HG02870 (cell line): Measurements from ENCODE around the gene FRS3.

Experiments used
- ATAC-seq: cut with Tn5 transposase; IDR thresholded peaks from one replicate; pipeline ENCODE4 v1.9.1; 2021; ENCODE audit warnings: mild to moderate bottlenecking, moderate library complexity; ENCODE audit not compliant: unreplicated experiment

Gene FRS3

DNA sequence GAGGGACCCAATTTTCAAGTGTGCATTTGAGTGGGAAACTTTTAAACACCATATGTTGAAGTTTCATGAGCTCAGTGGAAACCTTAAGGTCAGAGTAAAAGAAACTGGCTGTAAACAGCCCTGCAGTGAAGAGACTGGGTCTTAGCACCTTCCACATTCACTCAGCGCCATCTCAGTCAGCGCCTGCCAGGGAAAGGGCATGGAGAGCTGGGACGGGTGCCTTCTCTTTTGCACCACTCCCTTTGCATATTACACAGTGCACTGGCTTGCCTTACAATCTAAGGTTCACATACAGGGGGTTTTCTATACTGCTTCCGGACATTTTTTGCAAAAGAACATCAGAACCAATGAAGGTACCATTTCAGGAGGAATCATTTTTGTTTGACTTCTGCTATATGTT is 12.3 kb upstream of the FRS3 start:
- ATAC-seq = no peak

DNA sequence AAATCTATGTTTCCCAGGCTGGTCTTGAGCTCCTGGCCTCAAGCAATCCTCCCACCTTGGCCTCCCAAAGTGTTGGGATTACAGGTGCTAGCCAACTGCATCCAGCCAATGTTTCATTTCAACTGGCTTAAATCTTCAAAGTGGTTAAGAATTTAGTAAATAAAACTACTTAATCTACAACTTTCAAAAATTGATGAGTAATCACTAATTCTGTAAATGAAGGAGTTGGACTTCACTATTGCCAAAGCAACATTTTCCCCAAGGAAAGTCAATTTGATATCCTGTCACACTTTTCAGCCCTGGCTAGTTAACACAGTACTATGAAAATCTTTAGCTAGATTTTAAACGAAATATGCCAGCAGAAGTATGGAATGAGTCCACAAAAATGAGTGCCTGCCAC is 11.6 kb upstream of the FRS3 start:
- no peak for ATAC-seq

DNA sequence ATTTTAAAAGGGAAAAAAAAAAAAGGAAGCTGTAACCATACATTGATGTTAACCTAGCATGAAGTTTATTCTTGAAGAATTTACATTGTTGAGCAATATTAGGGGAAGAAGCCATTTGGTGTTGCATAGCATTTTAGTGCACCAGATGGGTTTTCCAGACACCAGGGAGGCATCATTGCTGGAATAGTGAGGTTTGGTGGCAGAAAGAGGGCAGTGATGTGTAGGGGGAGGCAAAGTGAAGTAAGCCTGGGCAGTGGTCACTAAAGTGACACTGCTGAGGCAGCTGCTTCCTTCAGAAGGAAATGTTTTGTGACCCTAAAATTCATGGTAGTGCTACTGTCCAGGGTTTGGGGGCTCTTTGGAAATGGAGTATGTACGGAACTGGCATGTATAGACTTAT is 10.3 kb upstream of the FRS3 start:
- ATAC-seq = no peak

DNA sequence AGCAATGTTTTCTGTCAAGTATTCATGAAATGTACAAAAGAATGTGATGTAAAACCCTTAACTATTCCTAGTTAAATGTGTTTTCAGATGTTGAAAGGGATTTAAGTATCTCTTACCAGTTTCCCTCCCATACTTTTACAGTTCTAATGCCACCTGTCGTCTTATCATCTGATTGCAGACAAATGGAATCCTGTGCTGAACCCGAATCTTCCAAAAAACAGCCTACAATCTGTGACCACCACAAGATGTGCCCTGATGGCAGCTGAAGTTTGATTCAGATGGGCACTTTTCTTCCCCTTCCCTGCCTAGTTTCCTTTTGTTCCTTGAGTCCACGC is 9.7 kb upstream of the FRS3 start:
- no peak for ATAC-seq

DNA sequence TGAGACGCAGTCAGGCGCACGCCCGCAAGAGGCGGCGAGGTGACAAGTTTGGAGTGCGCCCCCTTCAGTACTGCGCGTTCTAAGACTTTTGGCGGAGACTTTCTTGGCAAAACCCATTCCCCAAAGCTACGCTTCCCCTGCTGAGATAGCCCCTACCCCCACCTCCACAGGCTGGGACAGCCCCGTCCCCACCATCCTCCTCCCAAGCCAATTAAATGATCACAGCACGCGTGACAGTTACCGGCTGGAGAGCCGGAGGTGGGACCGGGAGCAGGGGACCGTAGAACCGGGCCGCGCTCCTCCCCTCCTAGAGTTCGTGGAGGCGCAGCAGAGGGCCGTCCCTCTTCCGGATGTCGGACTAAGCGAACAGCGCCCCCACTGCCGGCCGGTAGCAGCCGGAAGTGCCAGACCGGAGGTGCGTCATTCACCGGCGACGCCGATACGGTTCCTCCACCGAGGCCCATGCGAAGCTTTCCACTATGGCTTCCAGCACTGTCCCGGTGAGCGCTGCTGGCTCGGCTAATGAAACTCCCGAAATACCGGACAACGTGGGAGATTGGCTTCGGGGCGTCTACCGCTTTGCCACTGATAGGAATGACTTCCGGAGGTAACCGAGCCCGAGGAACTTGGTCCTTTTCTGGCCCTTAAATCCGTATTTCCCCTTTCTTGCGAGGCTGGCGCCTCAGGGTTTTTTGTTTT is 7.7 kb upstream of the FRS3 start, which contains the start of gene TOMM6:
TOMM6 (plus strand) TSS at position 476 of the 699 bp plus-strand sequence; CDS start at position 480, 4 bp downstream.
- peak; percentile 79 for ATAC-seq

DNA sequence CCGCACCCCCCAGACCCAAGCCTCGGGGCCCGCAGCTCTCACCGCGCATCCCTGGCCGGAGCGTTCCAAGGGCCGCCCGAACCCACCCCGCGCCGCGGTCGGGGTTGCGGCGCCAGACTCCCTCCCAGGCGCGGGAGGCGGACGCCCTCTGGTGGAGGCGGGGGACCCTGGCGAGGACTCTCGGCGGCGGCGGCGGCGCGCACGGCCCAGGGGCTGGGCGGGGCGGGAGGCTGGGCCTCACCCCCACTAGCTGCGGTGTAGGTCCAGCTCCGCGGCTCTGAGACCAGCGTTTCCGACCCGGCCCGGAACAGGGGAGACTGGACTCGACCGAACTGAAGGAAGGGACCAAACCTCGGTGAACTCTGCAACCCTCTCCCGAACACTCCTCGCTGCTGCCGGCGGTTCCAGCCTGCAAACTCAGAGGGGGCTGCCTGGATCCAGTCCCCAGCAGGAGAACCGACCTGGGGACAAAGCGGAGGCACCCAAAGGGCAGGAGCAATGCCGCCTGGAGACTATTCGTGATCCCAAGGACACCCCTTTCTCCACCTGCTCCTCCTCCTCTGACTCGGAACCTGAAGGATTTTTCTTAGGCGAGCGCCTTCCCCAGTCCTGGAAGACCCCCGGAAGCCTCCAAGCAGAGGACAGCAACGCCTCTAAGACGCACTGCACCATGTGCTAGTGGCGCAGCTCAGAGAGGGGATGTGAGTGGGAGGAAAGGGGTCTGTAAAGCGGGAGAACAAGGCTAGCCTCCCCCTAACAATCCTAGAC is 6.9 kb upstream of the FRS3 start:
- peak; percentile 57 for ATAC-seq

DNA sequence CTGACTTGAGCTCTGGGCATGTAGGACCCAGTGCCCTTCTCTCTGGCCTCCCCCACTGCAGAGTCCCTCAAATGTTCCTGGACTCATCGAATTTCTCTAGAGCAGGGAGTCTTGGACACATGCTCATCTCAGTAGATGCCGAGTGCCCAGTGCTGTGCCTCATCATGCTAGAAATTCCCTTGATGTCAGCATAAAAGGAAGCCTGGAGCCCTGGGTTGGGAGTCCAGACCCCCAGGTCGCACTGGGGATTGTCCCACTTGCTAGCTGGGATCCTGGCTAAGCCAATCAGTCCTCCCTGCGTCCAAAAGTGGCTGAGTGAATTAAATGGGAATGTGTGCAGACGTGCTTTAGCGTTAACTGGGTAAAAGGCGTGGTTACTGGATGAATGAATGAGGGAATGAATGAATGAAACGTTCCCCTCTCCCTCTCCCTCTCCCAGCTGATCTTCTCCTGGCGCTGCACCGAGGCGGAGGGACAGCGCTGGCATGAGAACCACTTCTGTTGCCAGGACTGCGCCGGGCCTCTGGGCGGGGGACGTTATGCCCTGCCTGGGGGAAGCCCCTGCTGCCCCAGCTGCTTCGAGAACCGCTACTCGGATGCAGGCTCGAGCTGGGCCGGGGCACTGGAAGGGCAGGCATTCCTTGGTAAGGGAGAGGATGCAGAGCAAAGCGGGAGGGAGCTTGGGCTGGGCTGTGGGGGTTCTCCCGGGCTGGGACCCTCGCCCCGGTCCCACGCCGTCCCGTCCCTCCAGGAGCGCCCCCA is 6.2 kb upstream of the FRS3 start:
- no peak for ATAC-seq

DNA sequence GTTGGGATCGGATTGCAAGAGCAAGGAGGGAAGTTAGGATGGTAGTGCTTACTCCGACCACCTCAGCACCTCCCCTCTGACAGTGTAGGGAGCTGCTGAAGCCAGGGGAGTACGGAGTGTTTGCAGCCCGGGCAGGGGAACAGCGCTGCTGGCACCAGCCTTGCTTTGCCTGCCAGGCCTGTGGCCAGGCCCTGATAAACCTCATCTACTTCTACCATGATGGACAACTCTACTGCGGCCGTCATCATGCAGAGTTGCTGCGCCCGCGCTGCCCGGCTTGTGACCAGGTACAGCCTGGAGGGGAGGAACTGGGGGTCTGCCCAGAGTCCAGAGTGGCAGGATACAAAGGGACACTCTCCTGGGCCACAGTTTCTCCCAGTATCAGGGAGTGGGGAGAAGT is 5.6 kb upstream of the FRS3 start:
- ATAC-seq = no peak

DNA sequence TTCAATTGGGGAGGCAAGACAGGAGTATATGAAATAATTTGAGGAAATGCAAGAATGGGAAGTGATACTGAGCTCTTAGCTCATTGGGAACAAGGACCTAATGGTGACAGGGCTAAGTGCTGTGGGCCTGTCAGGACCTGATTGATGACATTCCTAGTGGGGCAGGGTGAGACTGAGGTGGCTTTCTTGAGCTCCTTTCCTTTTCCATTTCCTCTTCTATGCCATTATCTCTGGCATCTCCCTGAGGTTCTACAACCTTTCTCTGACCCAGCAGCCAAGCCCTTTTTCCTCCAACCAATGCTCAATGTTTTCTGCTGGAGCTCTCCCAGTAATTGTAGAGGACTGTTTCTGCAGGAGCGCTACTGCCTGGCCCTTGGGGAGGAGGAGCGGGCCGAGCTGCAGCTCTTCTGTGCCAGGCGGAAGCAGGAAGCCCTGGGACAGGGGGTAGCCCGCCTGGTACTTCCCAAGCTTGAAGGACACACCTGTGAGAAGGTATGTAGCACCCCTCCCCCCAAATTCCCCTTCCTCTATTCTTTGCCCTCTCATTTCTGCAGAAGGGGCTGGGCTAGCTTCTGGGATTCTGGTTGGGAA is 5.0 kb upstream of the FRS3 start:
- ATAC-seq = no peak

DNA sequence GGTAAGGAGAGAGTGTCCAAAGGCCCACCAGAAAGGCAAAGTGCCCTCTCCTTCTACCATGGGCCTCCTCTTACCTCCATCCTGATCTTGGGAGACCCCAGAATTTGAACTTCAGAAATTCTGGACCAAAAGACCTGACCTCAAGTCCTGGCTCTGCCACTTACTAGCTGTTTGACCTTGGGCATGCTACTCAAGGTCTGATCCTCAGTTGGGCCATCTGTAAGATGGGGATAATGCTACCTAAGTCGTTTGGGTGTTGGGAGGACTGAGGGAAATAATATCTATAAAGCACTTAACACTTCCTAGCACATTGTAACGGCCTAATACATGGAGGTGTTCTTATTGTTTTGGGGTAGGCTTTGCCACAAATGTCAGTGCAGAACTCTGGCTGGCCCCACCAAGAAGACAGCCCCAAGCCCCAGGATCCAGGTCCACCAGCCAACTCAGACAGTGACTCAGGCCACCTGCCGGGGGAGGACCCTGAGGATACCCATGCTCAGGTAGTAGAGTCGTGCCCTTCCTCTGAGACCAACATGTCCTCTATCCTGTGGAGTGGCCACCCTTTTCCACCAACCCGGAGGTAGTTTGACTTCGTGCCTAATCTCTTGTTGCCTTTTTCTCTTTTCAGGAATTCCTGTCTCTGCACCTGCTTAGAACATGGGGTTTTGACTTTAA is 3.5 kb upstream of the FRS3 start:
- no peak for ATAC-seq

DNA sequence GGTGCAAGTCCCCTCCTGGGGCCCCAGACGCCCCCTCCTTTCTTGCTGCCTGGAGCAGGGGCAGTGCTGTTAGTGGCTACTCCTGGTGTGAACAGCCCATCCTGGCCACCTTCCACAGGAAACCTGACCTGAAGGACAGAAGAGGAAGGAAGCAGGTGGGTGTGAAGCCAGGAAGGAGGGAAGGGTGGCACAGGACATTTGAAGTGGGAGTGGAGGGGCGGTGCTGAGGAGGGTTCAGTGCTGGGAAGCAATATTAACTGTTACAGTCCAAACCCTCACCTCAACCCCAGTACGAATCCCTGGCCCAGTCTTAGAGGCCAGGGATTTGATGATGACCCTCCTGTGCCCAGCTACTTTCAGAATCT is 1.6 kb upstream of the FRS3 start:
- ATAC-seq = no peak

DNA sequence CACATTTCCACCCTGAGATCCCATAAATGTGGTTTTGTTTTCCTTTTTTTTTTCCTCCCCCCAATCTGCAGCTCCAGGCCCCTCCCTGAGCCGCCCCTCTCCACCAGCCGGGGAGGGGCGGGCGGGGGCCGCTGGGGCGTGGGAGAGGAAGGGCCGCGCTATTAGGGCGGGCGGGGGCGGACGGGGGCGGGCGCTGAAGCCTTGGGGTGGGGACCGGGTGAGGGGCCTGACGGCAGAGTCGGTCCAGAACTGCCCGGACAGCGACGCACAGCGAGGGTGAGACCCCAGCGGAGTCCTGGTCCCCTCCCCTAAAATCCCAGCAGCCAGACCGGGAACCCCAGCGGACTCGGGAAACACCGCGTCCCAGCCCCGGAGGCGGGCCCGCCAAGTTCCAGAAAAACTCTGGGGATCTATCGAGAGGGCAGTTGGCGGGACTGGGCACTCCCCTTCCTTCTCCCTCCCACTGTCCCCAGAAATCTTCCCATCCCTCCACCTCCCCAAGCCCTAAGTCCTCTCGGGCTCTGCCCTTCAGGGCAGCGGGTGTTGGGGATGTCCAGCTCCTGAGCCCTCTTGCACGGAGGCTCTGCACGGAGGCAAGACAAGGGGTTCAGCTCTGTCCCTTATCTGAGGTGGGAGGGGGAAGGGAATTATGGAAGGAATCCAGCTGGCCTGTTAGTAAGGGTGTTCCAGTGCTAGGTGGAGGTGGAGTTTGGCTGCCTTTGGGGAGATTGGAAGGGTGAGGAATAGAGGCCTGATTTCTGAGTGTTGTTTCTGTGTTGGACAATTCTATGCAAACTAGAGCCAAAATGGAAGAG is 1.1 kb upstream of the FRS3 start, which contains the start of gene PRICKLE4:
PRICKLE4 (plus strand) TSS at position 232 of the 815 bp plus-strand sequence. CDS start 2,692 bp downstream, outside the sequence.
- no peak for ATAC-seq

DNA sequence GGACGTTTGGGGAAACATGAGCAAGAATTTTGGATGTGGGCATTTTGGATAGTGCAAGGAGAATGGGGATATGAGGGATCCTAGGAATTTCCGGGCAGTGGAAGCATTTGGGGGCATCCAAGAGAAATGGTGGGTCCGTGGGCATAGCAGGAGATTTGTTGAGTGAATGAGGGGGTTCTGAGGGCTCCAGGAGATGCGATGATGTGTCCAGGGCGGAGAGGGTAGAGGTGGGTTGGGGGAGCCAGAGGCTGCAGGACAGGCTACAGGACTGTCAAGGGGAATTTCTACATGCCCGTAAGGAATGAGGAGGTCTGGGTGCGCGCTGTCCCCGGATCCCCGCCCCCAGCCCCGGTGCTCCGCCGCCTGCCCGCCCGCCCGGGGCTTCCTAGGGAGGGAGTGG is 364 bp downstream of the FRS3 start:
- peak; percentile 6 for ATAC-seq

DNA sequence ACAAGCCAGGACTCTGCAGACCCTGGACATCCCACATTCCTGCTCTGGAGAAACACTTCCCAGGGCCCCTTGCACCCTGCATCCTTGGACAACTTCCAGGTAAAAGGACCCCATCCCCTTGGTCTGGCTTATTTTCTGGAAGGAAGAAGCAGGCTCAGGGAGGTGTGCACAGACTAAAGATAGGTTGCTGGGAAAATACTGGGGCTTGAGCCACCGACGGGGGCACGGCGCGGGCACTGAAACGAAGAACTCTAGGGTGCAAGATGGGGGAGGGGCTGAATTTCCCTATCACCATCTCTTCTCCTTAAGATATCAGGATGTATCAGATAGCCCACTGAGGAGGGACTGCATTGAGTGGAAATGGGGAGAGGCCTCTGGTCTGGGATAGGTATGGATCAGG is 805 bp downstream of the FRS3 start:
- no peak for ATAC-seq

DNA sequence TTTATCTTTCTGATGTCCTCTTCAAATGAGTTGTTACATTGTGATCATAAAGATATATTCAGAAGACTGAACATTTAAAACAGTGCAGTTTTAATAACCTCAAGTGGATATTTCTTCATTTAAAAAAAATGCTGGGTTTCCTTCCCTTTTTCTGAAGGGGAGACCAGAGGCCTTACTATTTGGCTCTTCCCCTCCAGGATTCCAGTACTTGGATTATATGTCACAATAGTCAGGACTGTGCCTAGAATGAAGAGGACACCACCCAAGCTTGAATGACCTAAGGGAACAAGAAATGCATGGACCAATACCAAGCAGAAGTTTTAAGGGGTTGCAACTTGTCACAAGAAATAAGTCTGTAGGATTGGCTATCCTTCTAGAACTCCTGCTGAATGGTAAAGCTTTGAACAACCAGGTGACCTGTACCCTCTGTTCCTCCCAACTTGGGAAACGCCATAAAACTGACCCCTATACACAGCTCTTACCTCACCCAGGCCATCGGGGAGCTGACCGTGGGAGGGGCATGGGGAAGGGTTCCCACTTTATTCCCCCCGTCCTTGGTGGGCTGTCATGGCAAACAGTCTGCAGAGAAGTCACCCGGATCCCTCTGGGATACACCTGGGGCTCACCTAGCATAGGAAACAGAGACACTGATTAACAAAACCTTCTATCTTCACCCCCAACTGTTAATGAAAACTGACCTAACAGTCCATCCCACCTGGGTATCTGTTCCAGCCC is 2.0 kb downstream of the FRS3 start:
- no peak for ATAC-seq

DNA sequence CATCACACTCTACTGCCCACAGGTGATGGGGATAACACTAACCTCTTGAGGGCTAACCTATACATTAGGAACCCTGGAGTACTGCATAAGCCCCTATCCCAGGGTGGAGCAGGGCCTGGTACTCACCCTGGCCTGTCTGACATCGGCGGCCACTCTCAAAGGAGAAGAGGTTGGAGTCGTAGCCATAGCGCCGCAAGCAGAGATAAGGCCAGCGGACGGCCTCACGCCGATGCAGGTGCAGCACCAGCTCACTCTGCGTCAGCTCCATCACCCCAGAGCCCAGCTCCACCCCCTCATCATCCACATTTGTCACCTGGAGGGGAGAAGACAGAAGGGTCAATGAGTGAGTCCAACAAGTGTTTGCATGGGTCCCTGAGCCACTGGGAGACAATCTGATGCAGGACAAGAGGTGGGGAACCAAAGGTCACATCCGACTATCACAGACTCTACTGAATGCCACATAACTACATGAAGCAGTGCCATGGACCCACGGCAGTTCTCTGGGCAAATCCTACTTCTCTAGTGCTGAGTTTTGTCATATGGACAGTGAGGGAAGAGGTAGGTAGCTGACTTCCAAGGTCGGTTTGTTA is 4.3 kb downstream of the FRS3 start:
- ATAC-seq = no peak

DNA sequence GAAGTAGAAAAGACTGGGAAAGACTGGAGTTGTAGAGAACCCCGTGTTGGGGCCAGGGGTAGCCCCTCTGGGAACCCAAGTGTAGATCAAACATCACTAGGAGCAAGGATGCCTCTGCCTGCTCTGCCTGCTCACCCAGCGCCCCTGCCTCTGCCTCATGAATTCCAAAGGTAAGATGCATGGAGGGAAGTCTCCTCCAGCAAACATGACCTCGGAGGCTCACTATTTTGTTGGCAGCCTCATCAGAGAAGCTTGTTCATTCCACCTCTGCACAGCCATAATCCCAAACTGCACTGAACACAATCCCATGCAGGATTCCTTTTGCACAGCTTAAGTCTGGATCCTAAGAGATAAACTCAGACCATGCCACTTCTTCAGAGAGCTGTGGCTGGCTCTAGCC is 4.9 kb downstream of the FRS3 start:
- ATAC-seq = no peak

DNA sequence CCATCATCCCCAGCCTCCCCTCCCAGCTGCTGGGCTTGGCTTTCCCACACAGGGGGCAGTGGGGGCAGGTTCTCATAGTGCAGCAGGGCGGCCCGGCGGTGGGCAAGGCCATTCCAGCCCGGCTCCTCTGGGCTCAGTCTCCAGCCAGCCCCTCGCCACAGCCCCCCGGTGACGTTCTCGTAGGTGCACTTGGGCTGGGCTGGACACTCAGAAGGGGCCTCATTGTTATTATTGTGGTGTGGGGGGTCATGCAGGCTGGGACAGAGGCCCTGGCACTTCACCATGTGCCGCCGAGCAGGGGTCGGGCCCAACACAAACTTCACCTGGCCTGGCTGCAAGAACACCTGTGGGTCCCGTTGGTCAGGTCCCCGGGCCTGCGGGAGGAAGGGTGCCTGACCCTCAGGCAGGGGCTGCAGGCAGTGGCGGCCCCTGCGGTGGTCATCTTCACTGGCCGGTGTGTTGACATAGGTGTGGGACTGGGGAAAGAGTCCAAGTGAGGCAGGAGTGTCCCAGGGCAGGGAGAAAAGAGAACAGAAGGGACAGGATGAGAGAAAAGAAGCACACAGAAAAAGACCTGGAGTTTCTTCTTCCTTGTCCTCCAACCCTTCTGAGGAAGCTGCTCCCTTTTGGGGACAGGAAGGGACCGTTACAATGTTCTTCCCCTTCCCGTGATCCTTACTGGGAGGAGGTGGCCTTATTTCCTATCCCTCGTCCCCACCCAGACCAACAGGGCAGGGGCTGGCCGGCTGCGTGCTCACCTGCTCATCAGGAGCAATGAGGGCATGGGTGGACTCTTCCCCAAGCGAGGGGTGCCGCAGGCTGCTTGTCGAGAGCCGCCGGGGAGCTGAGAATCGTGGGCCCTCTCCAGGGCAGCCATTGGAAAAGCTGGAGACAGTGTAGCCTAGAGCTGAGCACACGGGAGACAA is 8.4 kb downstream of the FRS3 start:
- ATAC-seq = no peak
